H54 (cell line): ENCODE data around the gene PRSS22.

Source experiments
- DNase-seq: peaks from one replicate; pipeline ENCODE4 v3.0.0; 2011; ENCODE audit warnings: low spot score, mixed read lengths; ENCODE audit not compliant: insufficient read length
- FAIRE-seq: peaks from 3 replicates; lab custom pipeline; 2011; peaks lifted over from hg19 to GRCh38; lab: Jason Lieb, UNC
- POLR2A ChIP-seq: IDR thresholded peaks from 2 replicates; pipeline ENCODE4 v1.6.1; 2011; ENCODE audit warnings: low read depth, mild to moderate bottlenecking, low read length

The PRSS22 gene

DNA sequence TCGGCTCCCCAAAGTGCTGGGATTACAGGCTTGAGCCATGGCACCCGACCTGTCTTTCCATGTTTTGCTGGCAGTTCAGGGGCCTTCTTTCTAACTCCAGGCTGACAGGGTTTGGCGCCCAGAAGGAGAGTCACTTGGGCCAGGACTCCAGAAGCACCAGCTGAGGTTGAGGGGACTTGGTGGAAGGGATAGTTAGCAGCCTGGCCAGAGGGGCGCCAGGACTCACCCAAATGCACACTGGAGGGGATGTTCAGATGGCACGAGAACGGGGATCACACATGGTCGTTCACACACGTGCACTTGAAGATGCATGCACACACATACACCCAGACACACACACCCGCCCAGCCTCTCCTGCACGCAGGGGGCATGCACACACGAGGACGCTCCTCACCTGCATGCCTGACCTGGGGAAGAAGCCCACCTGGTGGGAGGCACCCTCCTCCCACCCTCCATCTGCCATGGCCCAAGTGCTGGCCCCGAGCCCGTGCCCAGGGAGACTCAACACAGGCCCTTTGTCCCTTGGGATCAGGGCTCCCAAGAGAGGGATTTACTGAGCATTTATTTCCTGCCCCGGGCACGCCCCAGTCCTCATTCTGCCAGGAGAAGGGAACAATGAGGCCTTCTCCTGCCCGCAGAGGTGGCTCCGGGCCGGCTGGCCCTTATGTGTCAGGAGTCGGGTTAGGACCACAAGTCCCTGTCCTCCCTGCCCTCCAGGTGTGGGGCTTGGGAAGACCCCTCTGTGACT, 43.2 kb downstream of the PRSS22 start:
- DNase-seq (no peak), FAIRE-seq (no peak)
- no peak for TF ChIP-seq POLR2A

DNA sequence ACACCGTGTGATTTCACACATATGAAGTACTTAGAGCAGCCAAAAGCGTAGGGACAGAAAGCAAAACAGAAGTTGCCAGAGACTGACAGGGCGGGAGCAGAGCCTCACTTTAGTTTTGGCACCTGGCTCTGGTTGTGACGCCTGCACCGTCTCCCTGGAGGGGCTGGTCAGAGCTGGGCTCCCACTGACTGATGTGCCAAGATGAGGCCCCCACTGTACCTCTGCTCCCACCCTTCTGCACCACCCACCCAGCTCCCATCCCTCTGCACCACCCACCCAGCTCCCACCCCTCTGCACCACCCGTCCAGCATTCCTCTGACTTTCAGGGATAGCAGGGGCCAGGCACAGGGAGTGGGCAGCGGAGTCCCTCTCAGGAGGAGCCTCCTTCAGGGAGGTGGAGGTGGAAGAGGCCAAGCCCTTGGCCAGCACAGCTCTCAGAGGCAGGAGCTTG, 44.2 kb downstream of the PRSS22 start:
- no peak for TF ChIP-seq POLR2A

DNA sequence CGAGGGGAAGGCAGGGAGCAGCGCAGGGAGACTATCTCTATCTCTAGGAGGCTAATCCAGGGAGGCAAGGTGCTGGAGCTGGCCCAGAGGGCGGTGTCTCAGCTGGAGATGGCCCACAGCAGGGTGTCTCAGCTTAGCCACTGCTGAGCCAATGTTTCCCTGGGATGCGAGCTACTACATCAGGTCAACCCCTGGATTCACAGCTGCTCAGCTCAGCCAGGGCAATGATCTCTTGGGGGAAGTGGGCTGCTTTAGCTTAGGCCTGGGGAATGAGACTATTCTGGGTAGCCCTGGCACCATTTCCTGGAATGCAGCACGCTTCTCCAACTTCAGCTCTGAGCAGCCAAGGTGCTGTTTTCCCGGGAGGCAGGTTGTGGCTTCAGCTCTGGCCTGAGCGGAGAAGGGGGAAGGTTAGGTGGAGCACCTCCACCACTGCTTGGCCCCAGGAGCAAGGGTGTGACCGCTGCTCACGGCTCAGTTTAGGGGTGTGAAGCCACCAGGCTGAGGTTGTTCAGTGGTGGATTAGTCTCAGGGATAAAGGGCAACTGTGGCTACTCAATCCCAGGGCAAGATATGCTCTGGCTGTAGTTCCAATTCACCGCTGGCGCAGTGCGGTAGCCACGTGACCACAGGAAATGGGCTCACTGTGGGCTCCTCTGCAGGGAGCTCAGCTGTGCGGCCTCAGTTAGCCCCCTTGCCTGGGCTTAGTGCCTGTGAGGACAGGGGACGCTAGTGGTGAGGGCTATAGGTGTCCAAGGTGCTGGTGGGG, 46.1 kb downstream of the PRSS22 start:
- no peak for TF ChIP-seq POLR2A
- FAIRE-seq (no peak), DNase-seq (peak; percentile 47)

More for the DNA sequence above, 44.2 kb downstream of the PRSS22 start:
- FAIRE-seq (no peak), DNase-seq (no peak)

DNA sequence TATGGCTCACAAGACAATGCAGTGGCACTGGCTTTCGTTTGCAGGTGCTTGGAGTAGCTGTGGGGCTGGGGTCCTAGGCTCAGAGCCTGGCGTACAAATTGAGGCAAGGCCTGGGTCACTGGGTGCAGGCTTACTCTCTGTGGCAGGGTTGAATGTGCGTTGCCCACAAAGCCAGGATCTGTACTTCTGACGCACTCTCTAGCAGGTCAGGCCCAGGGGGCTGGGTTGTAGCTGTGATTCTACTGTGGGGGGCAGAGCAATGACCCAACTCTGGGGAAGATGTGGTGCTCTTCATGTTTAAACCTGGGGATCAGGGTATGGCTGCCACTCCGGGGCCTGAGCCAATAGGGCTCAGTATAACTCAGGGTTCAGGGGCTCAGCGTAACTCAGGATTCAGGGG, 47.3 kb downstream of the PRSS22 start:
- DNase-seq (no peak), FAIRE-seq (no peak)
- no peak for TF ChIP-seq POLR2A

DNA sequence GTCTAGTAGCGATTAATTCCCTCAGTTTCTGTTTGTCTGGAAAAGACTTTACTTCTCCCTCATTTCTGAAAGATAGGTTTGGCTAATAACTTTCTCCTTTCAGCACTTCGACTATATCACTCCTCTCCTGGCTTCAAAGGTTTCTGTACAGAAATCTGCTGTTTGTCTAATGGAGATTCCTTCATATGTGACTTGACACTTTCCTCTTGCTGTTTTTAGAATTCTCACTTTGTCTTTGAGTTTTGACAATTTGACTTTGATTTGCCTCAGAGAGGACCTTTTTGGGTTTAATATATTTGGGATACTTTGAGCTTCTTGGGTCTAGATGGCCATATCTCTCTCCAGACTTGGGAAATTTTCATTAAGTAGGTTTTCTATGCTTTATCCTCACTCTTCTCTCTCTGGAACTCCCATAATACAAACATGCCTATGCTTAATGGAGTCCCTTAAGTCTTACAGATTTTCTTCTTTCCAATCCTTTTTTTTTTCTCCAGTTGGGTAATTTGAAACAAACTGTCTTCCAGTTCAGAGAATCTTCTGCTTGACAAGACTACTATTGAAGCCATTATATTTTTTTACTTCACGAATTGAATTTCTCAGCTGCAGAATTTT, 48.7 kb downstream of the PRSS22 start:
- DNase-seq = no peak
- FAIRE-seq = no peak
- no peak for TF ChIP-seq POLR2A

DNA sequence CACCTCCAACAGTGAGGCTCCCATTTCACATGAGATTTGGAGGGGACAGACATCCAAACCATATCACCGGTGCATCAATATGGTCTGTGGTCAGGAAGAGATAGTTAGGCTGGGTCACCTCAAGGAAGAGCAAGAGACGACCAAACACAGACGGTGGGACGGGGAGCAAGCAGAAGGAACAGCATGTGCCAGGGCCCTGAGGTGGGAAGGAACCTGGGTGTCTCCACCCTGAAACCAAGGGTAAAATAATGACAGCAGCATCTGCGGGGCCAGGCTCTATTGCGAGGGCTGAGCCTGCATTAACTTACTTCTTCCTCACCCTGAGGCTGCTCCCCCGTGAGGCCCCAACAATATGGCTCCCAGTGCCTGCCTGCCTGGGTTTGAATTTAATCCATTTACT, 49.8 kb downstream of the PRSS22 start:
- no peak for TF ChIP-seq POLR2A
- FAIRE-seq (no peak), DNase-seq (no peak)

DNA sequence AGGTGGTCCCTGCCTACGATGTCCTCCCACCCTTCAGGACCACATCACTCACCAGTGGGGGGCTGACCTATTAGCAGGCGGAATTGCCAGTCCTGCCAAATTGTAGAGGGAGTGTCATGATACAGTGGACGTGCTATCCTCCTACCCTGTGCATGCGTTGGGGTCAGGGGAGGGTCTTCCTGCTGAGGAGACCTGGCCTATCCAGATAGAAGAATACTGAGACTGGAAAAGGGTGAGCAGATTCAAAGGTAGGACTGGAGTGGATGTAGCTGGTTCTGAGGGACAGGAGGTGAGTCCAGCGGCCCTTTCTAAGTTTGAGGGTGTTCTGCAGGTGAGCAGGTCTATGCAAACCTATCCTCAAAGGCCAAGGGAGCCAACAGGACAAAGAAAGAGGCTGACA, 51.7 kb downstream of the PRSS22 start:
- no peak for FAIRE-seq
- no peak for DNase-seq
- TF ChIP-seq POLR2A = no peak

DNA sequence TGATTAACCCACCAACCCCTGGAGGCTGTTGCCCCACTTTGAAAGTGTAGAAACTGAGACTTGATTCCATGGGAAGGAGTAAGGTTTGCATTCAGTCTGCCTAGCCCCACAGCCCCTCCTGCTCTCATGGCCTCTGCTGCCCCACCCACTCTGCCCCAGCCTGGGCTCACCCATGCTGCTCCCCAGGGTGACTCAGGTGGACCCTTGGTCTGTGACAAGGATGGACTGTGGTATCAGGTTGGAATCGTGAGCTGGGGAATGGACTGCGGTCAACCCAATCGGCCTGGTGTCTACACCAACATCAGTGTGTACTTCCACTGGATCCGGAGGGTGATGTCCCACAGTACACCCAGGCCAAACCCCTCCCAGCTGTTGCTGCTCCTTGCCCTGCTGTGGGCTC, 53.2 kb downstream of the PRSS22 start:
- FAIRE-seq (no peak), DNase-seq (no peak)
- TF ChIP-seq POLR2A = no peak

DNA sequence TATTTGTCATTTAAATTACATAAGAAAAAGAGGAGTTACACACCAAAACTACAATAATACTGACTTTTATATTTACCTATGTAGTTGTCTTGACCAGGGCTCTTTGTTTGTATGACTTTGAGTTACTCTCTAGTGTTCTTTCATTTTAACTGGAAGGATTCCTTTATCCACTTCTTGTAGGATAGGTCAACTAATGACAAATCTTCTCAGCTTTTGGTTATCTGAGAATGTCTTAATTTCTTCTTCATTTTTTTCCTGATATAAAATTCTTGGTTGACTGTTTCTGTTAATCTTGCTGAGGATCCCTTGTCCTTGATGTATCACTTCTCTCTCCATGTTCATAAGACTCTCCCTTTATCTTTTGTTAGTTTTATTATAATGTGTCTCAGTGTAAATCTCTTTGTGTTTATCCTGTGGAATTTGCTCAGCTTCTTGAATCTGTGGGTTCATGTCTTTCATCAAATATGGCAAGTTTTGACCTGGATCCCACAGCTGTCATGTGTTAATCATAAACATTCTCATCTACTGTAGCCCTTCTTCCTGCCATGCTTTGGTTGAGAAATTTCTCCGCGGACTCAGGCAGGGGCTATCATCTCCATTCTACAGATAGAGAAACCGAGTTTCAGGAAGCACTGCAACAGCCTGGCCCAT, 54.3 kb downstream of the PRSS22 start:
- no peak for TF ChIP-seq POLR2A
- DNase-seq (no peak), FAIRE-seq (no peak)
